Superior temporal gyrus (tissue), 1 donor: ENCODE data around the gene ARHGAP10.
A peak's percentile ranks its signal among the peaks of the same experiment; 100 is the strongest.
"Not testable (repeated sequence)": the region's sequence is repeated elsewhere in the genome, so short reads cannot be mapped to it uniquely, and the experiment has no call there.

Source experiments
- DNase-seq: peaks from one replicate; pipeline ENCODE4 v3.0.0-alpha.2; 2016; ENCODE audit errors: extremely low spot score

Gene ARHGAP10

GRCh38 chr4:147901388-147901787 is 169.5 kb downstream of the ARHGAP10 start:
- no peak for DNase-seq

DNA sequence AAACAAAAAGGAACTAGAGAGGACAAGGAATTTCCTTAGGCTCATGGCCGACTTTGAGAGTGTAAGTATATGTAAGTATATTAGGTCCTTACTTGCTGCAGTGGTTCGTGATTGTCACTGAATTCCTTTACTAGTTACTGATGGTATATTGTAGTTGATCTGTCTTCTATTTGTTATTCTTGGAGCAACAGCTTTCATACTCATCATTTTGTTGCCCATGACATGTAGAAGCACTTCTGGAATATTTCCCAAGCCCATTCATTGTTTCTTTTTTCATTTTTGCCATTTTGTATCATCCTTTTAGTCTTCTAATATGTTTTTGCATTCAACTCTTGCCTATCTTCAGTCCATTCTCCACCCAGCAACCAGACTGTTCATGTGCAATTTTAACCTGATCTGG is 170.0 kb downstream of the ARHGAP10 start:
- no peak for DNase-seq

DNA sequence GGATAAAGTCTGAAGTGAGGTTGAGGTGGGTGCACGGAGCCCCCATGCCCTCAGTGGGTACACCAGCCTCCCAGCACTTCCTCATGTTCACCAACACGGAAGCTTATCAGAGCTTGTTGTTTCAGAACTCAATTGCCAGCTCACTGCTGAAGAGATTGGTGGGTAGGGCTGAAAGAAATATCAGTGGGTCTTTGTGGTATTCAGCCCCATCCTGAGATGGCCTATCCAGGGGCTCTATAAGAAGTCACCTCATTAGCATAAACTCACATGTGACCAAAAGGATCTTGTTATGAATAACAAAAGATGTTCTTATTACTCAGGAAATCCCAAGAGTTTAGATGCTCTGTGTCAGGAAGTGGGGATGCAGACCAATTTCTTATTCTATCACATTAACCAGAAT is 177.3 kb downstream of the ARHGAP10 start:
- no peak for DNase-seq

- DNase-seq = no peak
Observed at GRCh38 chr4:147910315-147910714, 178.4 kb downstream of the ARHGAP10 start.

GRCh38 chr4:147912106-147912505 is 180.2 kb downstream of the ARHGAP10 start:
- DNase-seq = not testable (repeated sequence)

DNA sequence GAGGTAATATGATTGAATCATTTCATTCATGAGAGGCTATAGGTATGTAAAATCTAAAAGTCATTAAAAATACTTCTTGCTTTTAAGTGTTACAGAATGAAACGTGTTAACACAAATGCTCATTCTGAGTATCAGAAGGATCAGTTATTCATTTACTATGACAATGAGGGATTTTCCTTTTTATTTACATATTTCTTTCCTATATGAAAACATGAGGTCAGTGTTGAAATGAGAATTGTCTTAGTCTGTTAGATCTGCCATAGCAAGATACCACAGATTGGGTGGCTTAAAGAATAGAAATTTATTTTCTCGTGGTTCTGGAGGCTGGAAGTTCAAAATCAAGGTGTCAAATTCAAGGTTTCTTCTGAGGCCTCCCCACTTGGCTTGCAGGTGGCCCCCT is 181.2 kb downstream of the ARHGAP10 start:
- DNase-seq = no peak

GRCh38 chr4:147916351-147916750 is 184.5 kb downstream of the ARHGAP10 start:
- no peak for DNase-seq

DNA sequence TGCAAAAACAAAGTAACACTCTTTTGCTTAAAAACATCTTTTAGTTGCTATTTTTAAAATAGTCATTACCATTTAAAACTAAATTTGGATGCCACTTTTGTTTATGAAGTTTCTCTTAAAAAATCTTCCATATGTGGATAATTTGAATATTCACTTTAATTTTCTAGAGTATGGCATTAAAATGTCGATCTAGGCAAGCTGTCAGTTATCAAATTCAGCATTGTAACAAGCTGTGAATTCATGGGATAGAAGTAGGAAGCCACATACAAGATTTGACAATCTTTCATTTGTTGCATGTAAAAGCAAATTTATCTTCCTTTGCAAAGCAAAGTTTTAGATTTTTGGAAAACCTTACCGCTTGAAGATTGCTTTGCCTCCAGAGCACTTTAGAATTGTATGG is 191.5 kb downstream of the ARHGAP10 start:
- no peak for DNase-seq

DNA sequence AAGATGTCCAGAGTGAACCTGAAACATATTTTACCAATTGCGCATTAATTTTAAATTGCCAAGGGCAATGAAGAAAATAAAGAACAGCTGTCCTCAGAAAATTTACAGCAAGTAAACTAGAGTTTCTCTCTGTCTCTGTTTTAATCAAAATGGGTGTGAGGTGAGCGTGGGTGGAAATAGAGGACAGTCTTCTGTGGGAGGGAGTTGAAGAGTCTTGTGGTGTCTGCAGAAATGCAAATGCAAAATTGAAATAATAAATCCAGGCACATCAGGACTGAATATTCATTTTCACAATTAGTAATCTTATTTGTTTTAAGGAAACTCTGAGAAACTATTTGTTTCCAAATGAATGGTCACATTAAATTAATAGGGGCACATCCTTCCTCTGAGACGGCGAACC is 192.0 kb downstream of the ARHGAP10 start:
- no peak for DNase-seq

GRCh38 chr4:147924604-147925412 is 192.9 kb downstream of the ARHGAP10 start:
- DNase-seq = peak; percentile 61

DNA sequence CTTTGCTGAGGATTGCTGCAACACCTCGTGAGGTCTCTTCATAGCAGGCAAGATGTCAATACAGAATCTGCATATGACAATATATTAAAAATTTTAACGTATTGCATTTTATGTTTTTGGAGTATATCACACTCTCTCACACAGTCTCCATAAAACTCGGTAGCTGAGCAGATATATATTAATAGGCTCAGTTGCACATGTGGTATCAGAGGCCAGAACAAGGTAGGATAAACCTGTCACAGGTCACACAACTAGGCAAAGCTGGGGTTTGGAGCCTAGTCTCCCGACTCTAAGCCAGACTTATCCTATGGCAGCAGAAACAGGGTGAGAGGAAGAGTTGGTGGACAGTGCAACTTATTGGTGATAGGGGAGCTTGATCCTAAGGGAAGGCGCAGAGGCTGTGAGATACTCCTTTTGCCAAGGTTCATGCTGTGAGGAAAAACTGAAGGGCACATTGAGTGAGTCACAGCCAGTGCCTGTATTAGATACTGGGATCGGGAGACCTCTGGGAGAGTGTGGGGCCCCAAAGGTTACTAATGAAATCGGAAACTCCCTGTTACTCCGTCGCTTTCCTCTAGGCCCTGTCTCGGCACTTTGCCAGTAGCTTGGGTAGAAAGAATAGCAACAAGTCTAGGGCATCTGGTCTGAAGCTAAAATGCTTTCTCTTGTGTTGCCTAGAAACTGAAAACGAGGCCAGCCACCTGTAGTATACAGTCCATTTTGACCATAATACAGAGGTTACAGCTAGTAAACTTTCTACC is 195.7 kb downstream of the ARHGAP10 start:
- DNase-seq = no peak

DNA sequence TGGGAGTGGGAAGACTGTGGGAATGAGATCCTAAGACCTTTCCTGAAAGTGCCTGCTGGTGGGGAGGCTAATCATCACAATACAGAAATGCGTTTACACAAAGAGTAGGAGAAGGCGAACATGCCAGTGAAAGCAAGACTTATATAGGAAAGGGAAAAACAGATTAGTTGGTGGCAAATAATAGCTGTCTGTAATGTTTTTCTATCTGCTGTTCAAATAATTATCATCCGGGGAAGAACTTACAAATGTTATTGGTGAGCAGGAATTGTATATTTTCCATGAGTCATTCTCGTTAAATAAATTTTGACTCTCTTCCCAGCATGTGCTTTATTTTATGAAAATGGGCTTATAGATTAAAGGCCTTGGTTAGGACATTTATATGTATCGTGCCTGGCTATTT is 196.5 kb downstream of the ARHGAP10 start:
- DNase-seq = no peak

DNA sequence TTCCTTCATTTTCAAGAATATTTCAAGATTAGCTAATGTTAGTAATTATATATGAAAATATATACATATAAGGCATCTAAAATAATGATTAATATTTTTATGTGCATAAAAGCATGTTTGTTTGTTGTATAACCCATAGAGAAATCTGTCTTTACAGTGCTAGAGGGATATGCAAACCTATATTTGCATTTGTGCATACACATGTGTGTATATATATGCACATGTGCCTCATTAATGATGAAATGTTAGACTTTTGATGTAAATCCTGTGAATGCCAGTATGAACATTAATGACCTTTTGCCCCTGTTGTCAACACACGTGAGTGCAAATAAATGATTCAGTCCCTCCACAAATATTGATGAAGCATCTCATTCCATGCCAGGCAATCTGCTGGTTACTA is 197.9 kb downstream of the ARHGAP10 start:
- DNase-seq = no peak

GRCh38 chr4:147933316-147933715 is 201.4 kb downstream of the ARHGAP10 start:
- no peak for DNase-seq

DNA sequence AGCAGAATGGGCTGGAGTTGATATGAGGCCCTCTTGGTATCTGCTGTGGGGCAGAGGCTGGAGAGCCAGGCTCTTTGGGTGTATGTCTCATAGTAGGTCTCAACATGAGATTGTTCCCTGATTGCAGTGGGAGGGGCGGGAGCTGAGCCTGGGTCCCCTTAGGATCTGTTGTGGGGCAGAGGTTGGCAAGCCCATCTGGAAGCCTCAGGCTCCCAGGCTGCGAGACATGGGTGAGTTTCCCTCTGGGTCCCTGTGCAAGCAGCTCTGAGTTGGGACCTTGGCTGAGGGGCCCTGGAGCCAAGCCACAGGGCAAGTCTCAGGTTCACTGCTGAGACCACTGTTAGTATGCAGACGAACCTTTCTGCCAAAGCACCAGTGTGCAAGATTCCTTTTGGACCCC is 201.9 kb downstream of the ARHGAP10 start:
- no peak for DNase-seq

DNA sequence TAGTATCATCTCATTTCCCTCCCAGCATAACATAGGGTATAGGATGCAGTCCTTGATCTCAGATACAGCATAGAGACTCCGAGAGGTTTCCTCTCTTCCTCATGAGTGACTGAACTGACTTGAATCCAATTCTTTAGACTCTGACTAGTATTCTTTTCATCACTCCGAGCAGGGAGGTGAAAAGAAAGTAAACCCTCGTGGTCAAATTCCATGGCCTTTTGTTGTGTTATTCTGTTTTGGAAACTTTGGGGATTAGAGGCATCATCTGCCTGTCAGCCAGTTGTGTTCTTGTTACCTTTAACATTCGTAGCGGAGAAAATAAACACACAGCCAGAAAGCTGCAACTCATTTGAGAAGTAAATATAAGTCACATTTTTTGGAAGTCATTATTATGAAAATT is 206.6 kb downstream of the ARHGAP10 start:
- no peak for DNase-seq

GRCh38 chr4:147940171-147940570 is 208.3 kb downstream of the ARHGAP10 start:
- peak; percentile 82 for DNase-seq

- no peak for DNase-seq
Observed at GRCh38 chr4:147941373-147941772, 209.5 kb downstream of the ARHGAP10 start.

- DNase-seq = no peak
Observed at GRCh38 chr4:147942729-147943128, 210.8 kb downstream of the ARHGAP10 start.

- peak; percentile 51 for DNase-seq
Observed at GRCh38 chr4:147943159-147943638, 211.3 kb downstream of the ARHGAP10 start.

- no peak for DNase-seq
Observed at GRCh38 chr4:147944249-147944648, 212.4 kb downstream of the ARHGAP10 start.

DNA sequence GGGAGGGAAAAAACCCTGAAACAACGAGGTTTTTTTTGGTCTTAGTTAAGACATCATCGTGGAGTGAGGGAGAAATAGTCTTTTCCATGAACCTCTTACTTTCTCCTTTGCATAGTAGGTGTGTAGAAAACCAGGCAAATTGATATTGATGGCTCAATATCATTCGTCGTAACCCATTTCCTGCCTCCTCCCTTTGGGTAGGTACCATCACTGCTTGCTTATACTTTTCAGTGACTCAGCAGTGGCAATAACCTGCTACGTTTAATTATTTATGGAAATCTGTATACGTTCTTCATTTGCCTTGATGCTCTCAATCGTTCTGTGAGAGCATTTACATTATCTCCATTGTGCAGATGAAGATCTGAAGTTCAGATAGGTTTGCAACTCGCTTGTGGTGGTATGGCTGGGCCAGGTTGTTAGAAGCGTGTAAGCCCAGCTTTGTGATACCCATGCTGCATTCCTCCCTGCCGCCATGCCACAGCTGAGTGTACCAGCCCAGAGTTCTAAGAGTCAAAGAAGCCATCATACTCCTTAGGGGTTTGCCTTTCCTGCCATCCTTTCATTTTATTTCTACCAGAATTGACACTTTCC is 212.9 kb downstream of the ARHGAP10 start:
- DNase-seq = no peak

DNA sequence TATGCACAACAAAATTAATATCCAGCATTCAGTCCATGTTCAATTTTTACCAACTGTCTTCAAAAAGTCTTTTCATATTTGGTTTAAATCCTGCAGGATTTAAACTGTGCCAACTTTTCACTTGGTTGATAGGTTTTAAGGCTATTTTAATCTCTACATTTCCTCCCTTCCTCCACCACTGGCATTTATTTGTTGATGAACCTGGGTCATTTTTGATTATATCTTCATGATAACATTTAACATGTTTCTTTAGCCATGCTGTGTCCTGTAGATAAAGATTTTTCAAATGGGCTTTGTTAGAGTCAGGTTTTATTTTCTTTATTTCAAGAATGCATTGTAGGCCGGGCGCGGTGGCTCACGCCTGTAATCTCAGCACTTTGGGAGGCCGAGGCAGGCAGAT is 216.4 kb downstream of the ARHGAP10 start:
- no peak for DNase-seq
